HCT116 (cell line): Measurements from ENCODE around the gene C1QB.
"Not testable (repeated sequence)": the region's sequence is repeated elsewhere in the genome, so short reads cannot be mapped to it uniquely, and the experiment has no call there.

Experiments used
- CEBPB ChIP-seq: IDR thresholded peaks from 2 replicates; pipeline ENCODE4 v1.6.1; 2012; ENCODE audit warnings: low read depth
- EZH2 ChIP-seq: fragments of 200-600 bp; sonication (generic); IDR thresholded peaks from 2 replicates; pipeline ENCODE4 v1.6.1; 2017; ENCODE audit warnings: antibody characterized with exemption, mixed run types
- JUND ChIP-seq: IDR thresholded peaks from 2 replicates; pipeline ENCODE4 v1.6.1; 2012
- POLR2A ChIP-seq: IDR thresholded peaks from 2 replicates; pipeline ENCODE4 v1.7.0; 2011; ENCODE audit warnings: borderline replicate concordance; ENCODE audit not compliant: insufficient read depth, insufficient read length; ENCODE audit errors: extremely low read depth
- POLR2AphosphoS5 ChIP-seq: IDR thresholded peaks from 2 replicates; pipeline ENCODE4 v1.6.1; 2011; ENCODE audit warnings: mild to moderate bottlenecking, low read depth, low read length, moderate library complexity
- RAD21 ChIP-seq: IDR thresholded peaks from 2 replicates; pipeline ENCODE4 v1.6.1; 2012; ENCODE audit warnings: low read depth, mild to moderate bottlenecking
- SP1 ChIP-seq: IDR thresholded peaks from 2 replicates; pipeline ENCODE4 v1.6.1; 2012; ENCODE audit warnings: low read depth
- YY1 ChIP-seq: IDR thresholded peaks from 2 replicates; pipeline ENCODE4 v1.6.1; 2011; ENCODE audit warnings: low read length, low read depth, moderate library complexity, mild to moderate bottlenecking; ENCODE audit not compliant: insufficient replicate concordance; ENCODE audit errors: extremely low read depth
- TF ChIP-seq, protein P1 (sequence below), 3 experiments: fragments of 200-600 bp in 1 of 3; sonication (generic) in 1 of 3; IDR thresholded peaks in 2 of 3; conservative IDR thresholded peaks in 1 of 3; 2 replicates each; pipeline ENCODE4 v1.5.1; 2012 to 2017; ENCODE audit warnings: low read depth in 2 of 3, low read length in 2 of 3, antibody characterized with exemption in 1 of 3, borderline replicate concordance in 1 of 3, control low read depth in 1 of 3, mild to moderate bottlenecking in 1 of 3, mixed read lengths in 1 of 3, mixed run types in 1 of 3, moderate library complexity in 1 of 3; ENCODE audit not compliant: insufficient read depth in 1 of 3
- TF ChIP-seq, protein P2 (sequence below): IDR thresholded peaks from 2 replicates; pipeline ENCODE4 v1.6.1; 2012

DNA sequence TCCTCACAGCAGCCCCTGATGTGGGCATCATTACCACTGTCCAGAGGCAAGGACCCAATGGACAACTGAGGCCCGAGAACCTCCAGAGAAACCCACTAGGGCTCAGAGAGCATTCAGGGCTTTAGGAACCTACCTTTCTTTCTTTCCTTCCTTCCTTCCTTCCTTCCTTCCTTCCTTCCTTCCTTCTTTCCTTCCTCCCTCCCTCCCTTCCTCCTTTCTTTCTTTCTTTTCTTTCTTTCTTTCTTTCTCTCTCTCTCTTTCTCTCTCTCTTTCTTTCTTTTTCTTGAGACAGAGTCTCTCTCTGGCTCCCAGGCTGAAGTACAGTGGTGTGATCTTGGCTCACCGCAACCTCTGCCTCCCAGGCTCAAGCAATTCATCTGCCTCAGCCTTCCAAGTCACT, 15.8 kb downstream of the C1QB start:
- not testable (repeated sequence) for TF ChIP-seq POLR2A, POLR2AphosphoS5, SP1, RAD21, EZH2, YY1, CEBPB, JUND
- TF ChIP-seq, protein P1, sequence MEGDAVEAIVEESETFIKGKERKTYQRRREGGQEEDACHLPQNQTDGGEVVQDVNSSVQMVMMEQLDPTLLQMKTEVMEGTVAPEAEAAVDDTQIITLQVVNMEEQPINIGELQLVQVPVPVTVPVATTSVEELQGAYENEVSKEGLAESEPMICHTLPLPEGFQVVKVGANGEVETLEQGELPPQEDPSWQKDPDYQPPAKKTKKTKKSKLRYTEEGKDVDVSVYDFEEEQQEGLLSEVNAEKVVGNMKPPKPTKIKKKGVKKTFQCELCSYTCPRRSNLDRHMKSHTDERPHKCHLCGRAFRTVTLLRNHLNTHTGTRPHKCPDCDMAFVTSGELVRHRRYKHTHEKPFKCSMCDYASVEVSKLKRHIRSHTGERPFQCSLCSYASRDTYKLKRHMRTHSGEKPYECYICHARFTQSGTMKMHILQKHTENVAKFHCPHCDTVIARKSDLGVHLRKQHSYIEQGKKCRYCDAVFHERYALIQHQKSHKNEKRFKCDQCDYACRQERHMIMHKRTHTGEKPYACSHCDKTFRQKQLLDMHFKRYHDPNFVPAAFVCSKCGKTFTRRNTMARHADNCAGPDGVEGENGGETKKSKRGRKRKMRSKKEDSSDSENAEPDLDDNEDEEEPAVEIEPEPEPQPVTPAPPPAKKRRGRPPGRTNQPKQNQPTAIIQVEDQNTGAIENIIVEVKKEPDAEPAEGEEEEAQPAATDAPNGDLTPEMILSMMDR (IDR thresholded peaks at IDR 0.05 in 2 of 3, conservative IDR thresholded peaks at IDR 0.05 in 1 of 3; ENCODE audit: borderline replicate concordance in 1 of 3, insufficient read depth in 1 of 3, low read depth in 2 of 3, low read length in 2 of 3) = not testable (repeated sequence)
- TF ChIP-seq, protein P2, sequence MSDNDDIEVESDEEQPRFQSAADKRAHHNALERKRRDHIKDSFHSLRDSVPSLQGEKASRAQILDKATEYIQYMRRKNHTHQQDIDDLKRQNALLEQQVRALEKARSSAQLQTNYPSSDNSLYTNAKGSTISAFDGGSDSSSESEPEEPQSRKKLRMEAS = not testable (repeated sequence)
